KOPT-K1 (cell line): ENCODE data around the gene MAEL.

Source experiments
- H3K27ac ChIP-seq: fragments of 200-600 bp; sonication (generic); 2 replicates; pipeline ENCODE4 v1.5.1; 2016; ENCODE audit warnings: antibody characterized with exemption, mild to moderate bottlenecking, low read depth, low read length; ENCODE audit not compliant: poor library complexity, severe bottlenecking
- H3K36me3 ChIP-seq: fragments of 200-600 bp; sonication (generic); 2 replicates; pipeline ENCODE4 v1.5.1; 2017; ENCODE audit warnings: antibody characterized with exemption, mild to moderate bottlenecking, low read length, moderate library complexity; ENCODE audit not compliant: insufficient read depth
- H3K9me3 ChIP-seq: fragments of 200-600 bp; sonication (generic); 2 replicates; pipeline ENCODE4 v1.5.1; 2017; ENCODE audit warnings: antibody characterized with exemption, low read length, mild to moderate bottlenecking; ENCODE audit not compliant: insufficient read depth, poor library complexity, severe bottlenecking

MAEL gene

DNA sequence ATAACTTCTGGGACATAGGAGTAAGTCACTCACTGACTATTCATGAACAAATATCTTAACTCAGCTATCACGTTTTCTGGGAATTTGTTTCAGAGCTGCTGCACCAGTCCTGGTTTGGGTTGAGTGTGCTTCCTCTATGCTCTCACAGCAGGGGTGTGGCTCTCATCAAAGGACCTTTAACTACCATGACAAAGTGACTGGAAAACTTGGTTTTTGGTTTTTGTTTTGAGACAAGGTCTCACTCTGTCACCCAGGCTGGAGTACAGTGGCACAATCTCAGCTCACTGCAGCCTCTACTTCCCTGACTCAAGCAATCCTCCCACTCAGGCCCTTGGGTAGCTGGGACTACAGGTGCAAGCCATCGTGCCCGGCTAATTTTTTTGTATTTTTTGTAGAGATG is 17.8 kb upstream of the MAEL start:
- Histone ChIP-seq H3K36me3 (no peaks in the 10 kb centered on the region), H3K9me3 (no peaks in the 10 kb centered on the region), H3K27ac (no peak overlapping the region)

DNA sequence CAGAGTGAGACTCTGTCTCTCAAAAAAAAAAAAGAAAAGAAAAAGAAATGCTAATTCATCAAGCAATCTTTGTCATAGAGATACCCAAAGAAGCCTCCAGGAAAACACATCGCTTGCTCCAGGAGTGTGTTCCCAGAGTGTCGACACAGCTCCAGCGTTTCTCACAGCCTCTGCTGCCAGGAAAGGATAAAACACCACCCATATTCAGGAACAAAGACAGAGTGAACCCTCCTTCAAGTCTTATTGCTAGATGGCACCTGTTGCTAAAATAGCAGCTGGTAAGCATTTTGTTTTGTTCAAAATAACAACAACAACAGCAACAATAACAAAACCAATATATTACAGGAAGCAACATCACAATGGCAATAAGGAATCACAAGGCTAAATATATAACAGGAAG is 16.9 kb upstream of the MAEL start:
- Histone ChIP-seq H3K9me3 (no peaks in the 10 kb centered on the region), H3K27ac (no peak overlapping the region), H3K36me3 (no peaks in the 10 kb centered on the region)

DNA sequence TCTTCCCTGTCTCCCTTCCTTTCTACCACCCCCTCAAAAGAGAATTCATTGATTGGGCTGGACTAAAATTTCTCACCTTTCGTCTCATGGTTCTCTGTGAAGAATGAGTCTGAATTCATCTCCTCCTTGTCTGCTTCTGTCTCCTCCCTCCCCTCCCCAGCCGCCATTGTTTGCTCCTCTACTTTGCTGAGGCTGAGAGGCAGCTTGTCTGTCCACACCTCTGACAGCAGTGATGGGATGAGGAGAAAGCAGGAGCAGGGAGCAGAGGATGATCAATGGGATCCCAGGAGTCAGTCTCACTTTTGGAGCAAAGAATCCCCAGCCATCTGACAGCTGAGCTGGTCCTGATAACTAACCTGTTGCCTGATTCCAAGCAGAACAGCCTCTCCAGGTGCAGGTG is 16.3 kb upstream of the MAEL start:
- no peak overlapping the region for H3K27ac ChIP-seq
- no peaks in the 10 kb centered on the region for H3K36me3 ChIP-seq
- no peaks in the 10 kb centered on the region for H3K9me3 ChIP-seq

DNA sequence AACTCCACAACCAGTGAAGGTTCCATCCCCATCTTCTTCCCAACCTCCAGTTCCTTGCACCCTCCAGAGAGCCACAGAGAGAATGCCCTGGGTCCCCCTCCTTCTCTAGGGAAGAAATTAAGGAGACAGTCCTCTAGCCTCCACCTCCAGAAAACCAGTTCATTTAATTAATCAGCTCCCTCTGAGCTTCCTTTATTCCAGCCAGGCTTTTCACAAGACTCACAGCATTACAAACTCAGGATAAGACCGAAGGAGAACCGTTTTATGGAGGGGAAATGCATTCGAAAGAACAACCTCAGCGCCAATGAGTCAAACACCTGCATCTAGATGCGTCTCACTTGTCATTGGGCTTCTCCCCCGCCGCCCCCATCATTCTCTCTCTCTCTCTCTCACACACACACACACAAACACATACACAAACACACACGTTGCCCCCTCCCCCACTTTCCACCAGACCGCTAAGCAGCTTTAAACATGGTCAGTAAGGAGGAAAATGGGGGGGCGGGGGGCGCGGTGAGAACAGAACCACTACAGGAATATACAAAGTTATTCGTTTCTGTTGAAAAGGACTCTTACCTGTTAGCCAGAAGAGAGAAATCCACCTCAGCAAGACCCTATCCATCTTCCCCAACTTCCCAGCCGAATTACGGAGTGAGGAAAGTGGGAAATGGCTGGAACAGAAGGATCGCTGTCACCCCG is 14.3 kb upstream of the MAEL start:
- Histone ChIP-seq H3K27ac (peak overlapping the region; percentile 64), H3K9me3 (no peaks in the 10 kb centered on the region), H3K36me3 (no peaks in the 10 kb centered on the region)

DNA sequence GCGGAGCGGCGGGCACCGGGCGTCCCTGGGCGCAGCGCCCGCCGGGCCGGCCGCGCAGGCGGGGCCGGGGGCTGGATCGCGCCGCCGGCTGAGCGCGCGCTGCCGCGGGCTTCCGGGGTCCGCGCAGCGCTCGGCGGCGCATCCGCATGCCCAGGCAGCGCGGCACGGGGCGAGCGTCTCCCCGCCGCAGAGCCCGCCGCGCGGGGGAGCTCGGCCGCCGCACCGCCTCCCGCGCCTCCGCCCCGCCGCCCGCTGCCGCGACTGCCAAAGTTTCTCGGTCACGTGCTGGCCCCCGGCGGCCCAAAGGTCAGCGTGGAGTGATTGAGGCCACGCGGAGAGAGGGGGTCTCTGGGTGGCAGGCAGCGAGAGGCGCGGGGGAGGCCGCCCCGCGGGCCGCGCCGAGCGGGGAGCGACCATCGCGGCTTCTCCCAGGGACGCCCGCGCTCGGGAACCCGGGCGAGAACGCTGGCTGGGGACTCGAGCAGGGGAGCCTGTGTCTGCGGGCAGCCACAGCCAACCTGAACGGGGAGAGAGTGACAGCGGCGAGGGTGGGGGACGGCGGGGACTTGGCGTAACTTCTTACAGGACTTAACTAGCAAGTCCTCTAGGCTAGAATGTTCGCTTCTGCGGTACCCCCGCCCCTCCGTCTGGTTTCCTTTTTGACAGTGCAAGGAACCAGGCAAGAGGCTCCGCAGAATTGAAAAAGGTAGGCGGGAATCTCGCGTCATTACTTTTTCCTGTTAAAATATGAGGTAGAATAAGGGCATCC is 13.5 kb upstream of the MAEL start, which contains the start of gene ILDR2:
ILDR2 (minus strand) TSS at position 180 of the 769 bp plus-strand sequence. CDS start 272 bp downstream, outside the sequence.
- Histone ChIP-seq H3K9me3 (no peaks in the 10 kb centered on the region), H3K36me3 (no peaks in the 10 kb centered on the region), H3K27ac (peak within 1 kb of the TSS; percentile 64)

DNA sequence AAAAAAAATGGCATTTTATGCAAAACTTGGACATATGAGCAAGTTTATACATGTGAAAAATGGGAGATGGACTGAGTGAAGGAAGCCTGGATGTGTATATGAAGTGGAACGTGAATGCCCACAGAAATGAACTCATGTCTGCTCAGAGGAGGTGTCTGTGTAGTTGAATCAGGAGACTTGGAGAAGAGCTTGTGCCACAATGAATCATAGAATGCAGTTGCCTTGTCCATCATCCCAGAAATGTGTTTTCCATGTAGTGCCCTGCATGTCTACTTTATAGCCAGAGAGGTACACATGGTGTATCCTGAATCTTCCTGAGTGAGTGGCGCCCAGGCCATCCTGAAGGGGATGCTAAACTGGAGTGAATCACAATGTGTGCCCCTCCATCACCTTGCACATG is 11.1 kb upstream of the MAEL start:
- no peaks in the 10 kb centered on the region for H3K9me3 ChIP-seq
- no peaks in the 10 kb centered on the region for H3K36me3 ChIP-seq
- no peak overlapping the region for H3K27ac ChIP-seq

DNA sequence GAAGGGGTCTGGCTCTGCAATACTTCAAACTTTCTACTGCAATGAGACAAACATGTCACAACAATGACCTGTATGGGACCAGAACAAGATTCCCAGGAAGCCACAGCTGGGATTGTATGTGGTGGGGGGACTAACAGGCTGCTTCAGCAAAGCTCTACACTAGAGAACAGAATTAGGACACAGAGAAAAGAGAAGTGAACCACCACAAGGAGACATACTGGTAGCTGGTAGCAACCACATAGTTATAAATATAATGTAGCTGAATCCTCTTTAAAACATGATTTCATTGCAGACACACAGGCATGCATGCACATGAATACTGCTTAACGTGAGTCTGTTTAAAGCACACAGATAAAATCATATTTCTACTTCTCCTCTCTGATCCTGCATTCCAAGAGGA is 10.3 kb upstream of the MAEL start:
- Histone ChIP-seq H3K36me3 (no peaks in the 10 kb centered on the region), H3K27ac (no peak overlapping the region), H3K9me3 (no peaks in the 10 kb centered on the region)

DNA sequence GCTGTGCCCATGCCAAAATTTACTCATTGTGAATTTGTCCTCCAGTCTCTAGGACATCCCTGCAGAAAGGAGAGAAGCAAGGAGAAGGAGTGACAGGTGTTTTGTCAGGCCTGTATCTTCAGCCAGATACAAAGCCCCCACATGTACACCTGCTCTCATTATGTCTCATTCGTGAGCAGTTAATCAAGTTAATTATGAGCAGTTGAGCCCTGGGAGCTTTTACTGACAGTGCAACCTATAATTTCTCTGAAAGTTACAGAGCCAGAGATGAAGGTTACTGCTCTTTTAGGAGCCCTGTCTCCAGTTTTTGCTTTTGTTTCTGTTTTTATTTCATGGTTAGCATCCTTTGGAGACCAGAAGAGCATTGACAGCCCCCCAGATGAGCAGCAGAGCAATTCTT is 8.7 kb upstream of the MAEL start:
- Histone ChIP-seq H3K9me3 (no peaks in the 10 kb centered on the region), H3K27ac (no peak overlapping the region), H3K36me3 (no peaks in the 10 kb centered on the region)

DNA sequence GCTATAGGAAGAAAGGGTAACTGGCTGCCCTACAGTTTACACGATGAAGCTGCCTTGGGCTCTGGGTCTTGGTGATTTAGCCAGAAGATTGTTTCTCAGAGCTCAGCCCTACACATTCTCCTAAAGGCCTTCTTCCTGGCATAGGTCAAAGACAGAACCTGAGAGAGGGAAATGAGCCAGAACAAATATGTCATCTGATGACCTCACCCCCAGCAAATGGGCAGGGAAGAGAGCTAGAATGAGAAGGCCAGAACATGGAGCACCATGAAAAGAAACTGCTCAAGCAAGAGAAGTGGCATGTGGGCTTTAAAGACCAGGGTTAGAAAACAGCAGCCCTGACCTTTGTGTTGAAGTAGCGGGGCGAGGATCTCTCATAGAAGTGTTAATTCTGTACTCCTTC is 8.3 kb upstream of the MAEL start:
- H3K27ac ChIP-seq = no peak overlapping the region
- H3K36me3 ChIP-seq = no peaks in the 10 kb centered on the region

DNA sequence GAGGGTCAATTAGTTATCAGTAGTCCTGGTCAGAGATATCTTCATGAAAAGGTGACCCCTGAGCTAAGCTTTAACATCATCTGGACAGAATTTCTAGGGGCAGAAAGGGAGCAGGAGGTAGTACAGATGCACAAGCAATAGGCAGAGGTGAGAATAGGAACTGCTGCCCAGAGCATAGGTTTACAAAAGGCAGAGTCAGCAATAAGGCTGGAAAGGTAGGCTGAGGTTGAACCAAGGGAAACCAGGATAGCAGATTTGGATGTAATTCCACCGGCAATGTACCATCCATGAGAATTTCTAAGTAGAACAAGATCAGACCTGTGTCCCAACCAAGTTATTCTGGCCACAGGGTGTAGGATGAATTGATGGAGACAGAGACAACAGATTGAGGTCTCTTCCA is 7.5 kb upstream of the MAEL start:
- Histone ChIP-seq H3K27ac (no peak overlapping the region), H3K36me3 (no peaks in the 10 kb centered on the region), H3K9me3 (no peaks in the 10 kb centered on the region)

More for the DNA sequence above, 8.3 kb upstream of the MAEL start:
- H3K9me3 ChIP-seq = no peaks in the 10 kb centered on the region

DNA sequence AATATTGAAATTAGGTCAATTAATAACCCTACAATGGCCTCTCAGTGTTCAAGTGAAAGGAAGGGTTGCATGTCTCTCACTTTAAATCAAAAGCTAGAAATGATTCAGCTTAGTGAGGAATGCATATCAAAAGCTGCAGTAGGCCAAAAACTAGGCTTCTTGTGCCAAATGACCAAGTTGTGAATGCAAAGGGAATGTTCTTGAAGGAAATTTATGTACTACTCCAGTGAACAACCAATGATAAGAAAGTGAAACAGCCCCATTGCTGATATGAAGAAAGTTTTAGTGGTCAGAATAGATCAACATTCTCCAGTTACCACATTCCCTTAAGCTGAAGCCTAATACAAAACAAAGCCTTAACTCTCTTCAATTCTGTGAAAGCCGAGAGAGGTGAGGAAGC is 10.0 kb downstream of the MAEL start:
- Histone ChIP-seq H3K36me3 (no peaks in the 10 kb centered on the region), H3K9me3 (peaks cover 15% of the 10 kb centered on the region), H3K27ac (no peak overlapping the region)

DNA sequence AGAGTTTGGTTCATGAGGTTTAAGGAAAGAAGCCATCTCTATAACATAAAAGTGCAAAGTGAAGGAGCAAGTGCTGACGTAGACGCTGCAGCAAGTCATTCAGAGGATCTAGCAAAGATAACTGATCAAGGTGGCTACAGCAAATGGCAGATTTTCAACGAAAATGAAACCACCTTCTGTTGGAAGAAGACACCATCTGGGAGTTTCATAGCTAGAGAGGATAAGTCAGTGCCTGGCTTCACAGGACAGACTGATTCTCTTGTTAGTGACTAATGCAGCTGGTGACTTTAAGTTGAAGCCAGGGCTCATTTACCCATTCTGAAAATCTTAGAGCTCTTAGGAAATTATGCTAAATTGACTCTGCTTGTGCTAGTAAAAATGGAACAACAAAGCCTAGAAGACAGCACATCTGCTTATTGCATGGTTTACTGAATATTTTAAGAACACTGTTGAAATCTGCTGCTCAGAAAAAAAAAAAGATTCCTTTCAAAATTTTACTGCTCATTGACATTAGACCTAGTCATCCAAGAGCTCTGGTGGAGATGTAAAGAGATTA is 10.5 kb downstream of the MAEL start:
- peaks cover 15% of the 10 kb centered on the region for H3K9me3 ChIP-seq
- no peaks in the 10 kb centered on the region for H3K36me3 ChIP-seq
- H3K27ac ChIP-seq = no peak overlapping the region

DNA sequence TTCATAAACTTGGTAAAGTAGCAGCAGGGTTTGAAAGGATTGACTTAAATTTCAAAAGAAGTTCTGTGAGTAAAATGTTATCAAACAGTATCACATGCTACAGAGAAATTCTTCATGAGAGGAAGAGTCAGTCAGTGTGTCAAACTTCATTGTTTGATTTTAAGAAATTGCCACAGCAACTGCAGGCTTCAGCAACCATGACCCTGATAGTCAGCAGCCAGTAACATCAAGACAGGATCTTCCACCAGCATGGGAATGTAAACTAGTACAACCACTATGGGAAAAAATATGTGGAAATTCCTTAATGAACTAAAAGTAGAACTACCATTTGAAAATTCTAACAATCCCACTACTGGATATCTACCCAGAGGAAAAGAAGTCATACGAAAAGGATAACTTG is 11.5 kb downstream of the MAEL start:
- no peak overlapping the region for H3K27ac ChIP-seq
- H3K36me3 ChIP-seq = no peaks in the 10 kb centered on the region
- peaks cover 15% of the 10 kb centered on the region for H3K9me3 ChIP-seq

DNA sequence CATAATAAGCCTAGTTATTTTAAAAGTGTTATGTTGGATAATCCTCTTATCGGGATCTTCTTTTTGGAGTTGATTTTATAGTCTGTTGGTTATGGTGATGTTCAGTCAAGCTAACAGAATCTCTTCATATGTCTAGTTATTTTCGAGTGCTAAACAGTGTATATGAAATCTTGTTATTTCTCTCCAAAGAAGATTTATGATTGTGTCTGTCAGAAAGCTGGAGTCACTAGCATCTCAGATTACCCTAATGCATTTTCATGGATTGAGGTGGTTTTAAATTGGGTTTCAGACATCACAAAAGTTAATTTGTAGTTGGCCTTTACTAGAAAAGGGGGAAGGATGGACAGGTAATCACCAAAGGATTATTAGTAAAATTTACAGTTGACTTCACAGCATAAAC is 13.3 kb downstream of the MAEL start:
- Histone ChIP-seq H3K9me3 (peaks cover 15% of the 10 kb centered on the region), H3K27ac (no peak overlapping the region), H3K36me3 (no peaks in the 10 kb centered on the region)

DNA sequence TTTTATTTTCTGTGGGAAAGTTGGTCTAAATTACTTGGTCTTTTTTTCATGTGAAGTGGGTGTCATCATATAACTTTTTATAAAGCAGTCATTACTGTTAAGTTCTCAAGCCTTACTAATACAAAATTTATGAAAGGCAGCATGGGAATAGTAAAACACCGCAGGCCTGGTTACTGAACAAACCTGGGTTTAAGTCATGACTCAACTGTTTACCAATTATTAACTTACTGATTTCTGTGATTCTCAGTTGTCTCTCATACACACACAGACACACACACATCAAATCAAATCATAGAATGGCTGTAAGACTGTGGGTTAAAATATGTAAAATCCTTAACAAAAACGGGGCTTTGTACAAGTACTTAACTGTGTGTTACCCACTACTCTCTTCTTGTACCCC is 14.6 kb downstream of the MAEL start:
- Histone ChIP-seq H3K36me3 (no peaks in the 10 kb centered on the region), H3K27ac (no peak overlapping the region), H3K9me3 (peaks cover 15% of the 10 kb centered on the region)
